GM19025 (cell line): ENCODE data around the gene ENOX1.

Experiments
- ATAC-seq: cut with Tn5 transposase; IDR thresholded peaks from one replicate; pipeline ENCODE4 v1.9.1; 2021; ENCODE audit warnings: mild to moderate bottlenecking, low read depth, moderate library complexity; ENCODE audit not compliant: unreplicated experiment

ENOX1 gene

GRCh38 chr13:43273362-43273761 lies 513.4 kb downstream of the ENOX1 start:
- ATAC-seq, result no peak

- no peak for ATAC-seq
These were observed 513.9 kb downstream of the ENOX1 start for GRCh38 chr13:43272851-43273250.

DNA sequence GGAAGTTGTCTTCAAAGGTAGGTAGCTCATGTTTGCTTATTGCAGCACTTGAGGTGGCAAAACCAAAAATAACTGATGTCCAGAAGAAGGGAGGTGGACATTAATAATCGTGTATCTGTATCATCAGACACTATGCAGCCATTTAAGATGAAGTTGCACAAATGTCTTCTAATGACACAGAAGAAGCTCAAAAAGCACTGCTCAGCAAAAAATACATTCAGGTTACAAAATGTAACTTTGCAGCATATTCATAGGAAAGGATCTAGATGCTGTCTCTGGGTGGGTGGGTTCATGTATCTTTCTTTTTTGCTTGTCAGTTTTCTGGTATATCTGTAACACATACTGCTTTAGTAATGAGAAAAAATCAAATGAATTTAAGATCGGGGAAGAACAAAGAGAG lies 515.6 kb downstream of the ENOX1 start:
- no peak for ATAC-seq

GRCh38 chr13:43270130-43270830 lies 516.5 kb downstream of the ENOX1 start:
- no peak for ATAC-seq

DNA sequence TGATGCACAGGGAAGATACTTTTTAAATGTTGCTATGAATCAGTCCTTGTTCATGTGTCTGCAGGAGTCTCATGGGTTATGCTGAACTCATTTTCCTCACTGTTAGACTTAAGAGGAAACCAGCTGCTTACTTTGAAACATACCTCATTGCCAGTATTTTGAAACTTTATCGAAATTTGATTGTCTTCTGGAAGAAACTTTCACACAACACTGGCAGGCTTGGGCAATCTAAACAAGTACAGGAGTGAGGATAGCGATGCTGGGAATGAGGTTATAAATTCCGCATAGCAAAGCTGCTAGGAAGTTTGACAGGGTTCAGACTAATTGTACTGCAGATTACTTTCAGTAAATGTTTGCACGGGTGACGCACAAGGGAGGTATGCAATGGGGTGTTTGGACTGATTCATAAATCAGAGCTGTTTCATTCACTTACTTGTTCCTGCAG lies 517.7 kb downstream of the ENOX1 start:
- ATAC-seq, result no peak

GRCh38 chr13:43268632-43269031 lies 518.1 kb downstream of the ENOX1 start:
- no peak for ATAC-seq

DNA sequence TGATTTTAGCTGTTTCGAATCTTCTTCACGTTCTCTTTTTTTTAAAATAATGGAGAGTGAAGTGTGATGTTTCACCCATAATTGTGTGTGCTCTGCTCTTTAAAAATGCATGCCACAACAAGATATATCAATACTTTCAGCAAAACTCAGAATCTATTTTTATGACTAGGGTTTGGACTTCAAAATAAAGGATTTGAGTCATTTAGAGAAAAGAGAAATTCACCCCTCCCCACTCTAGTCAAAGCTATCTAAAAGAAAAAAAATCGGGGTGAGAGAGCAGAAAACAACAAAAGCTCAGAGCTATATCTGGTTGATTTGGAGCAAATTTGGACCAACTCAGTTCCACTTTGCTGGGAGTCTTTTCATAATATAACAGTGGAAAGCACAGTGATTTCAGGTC lies 518.9 kb downstream of the ENOX1 start:
- ATAC-seq, result no peak

DNA sequence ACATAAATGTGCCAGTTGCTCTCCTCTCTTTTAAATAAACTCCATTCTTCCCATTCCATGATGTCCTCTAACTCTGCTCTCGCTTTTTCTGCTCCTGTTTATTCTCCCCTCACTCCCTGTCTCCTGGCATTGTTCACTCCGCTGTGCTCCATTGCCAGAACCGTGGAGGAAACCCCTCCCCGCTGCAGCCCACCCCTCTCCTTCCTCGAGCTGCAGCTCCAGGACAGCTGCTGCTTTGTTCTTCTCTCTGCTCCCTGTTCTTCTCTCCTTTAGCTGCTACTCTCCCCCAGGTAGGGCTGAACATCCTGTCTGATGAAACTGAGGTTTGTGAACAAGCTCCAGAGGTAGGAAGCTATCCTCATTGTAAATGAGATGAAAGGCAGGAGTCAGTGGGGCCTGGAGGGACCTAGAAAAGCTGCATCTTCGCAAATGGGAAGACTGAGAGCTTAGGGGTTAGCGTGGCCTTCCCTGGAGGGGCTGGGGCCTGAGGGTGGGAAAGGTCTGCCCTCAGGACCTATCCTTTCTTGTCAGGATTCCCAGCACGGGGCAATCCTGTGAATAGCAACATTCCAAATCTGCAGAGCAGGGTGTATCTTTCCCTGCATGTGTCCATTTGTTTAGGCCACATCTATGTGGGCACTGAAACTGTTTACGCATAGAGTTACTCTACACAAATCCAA lies 519.7 kb downstream of the ENOX1 start:
- no peak for ATAC-seq

DNA sequence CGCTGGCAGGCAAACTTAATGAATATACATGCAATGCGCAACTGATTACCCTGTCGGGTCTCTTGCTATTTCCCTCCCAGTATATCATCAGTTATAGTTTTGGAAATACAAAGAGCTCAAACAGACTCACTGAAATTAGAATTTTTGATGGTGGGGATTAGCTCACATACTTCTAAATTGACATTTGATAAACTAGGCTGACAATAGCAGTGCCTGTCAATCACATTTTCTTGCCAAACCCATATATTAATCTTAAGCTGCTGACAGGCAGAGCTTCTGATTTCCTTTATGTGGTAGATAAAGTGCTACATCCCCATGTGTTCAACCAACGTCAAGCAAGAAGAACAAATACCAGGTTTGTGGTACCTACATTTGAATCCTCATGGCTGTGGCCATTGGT lies 521.7 kb downstream of the ENOX1 start:
- no peak for ATAC-seq

GRCh38 chr13:43264458-43264857 lies 522.3 kb downstream of the ENOX1 start:
- no peak for ATAC-seq

- ATAC-seq, result no peak
These were observed 523.7 kb downstream of the ENOX1 start for GRCh38 chr13:43263047-43263446.

DNA sequence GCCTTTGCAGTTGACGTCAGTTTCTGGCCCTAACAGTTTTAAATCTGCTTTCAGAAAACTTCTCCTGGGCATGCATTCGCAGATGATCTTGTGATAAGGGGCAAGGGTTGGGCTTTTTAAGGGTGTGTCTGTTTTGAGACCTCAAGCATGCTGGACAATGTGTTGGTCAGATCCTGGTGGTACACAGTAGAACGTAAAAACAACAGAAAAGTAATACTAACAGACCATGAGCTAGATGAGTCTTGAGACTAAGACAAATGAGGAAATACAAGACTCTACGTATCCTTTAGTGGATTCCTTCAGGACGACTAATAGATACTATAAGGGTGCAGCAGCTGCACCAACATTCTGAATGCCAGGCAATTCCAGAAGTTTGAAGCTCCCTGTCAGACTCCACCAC lies 525.8 kb downstream of the ENOX1 start:
- no peak for ATAC-seq

DNA sequence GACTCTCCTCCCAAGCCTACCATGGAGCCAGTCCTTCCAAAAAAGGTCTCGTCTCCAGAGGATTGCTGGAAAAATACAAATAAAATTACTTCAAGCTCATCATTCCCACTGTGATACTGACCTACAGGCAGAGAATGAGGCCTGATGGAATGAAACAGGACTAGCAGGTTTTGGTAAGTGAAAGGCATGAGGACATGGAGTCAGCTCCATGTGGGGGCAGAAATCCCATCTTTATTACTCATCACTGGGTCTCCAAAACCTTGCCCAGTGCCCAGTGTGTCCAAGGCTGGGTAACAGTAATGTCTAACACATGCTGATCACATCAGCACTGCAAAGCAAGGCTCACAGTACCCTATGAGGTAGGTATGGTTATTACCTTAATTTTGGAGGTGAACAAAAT lies 528.0 kb downstream of the ENOX1 start:
- ATAC-seq, result no peak

DNA sequence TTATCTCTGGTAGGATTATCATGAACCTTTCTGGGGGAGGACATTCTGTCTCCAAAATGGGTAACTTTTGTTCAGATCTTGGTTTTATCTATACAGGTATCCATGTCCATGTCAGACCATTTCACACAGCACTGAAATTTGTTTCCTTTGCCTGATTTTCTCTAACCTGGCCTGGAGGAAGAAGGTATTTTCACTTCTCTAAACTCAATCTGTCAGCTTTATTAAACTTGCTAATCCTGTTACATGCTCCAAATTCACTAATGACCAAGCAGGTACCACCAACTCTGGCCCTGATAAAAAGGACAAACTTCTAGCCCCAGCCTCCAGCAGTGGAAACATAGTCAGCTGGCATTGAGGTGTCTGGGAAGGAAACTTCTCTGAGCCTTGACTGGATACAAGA lies 529.0 kb downstream of the ENOX1 start:
- ATAC-seq, result no peak

GRCh38 chr13:43251961-43252360 lies 534.8 kb downstream of the ENOX1 start:
- ATAC-seq, result no peak

DNA sequence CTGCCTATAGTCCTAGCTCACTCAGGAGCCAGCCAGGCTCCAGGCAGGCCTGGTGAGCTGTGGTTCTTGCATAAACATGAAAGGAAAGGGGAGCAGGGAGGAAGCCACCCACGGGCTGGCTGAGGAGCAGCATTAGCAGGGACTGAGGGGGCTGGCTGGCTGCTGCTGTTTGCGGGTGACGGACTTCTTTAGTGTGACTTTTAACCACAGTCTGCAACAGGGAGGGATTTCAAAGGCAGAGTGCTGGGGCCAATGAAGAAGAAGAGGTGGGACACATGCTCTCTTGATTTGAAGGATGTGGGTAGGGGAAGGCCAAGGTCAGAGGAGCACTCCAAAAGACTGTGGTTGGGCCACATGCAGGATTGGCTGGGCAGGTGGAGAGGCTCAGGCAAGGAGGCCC lies 540.4 kb downstream of the ENOX1 start:
- no peak for ATAC-seq

DNA sequence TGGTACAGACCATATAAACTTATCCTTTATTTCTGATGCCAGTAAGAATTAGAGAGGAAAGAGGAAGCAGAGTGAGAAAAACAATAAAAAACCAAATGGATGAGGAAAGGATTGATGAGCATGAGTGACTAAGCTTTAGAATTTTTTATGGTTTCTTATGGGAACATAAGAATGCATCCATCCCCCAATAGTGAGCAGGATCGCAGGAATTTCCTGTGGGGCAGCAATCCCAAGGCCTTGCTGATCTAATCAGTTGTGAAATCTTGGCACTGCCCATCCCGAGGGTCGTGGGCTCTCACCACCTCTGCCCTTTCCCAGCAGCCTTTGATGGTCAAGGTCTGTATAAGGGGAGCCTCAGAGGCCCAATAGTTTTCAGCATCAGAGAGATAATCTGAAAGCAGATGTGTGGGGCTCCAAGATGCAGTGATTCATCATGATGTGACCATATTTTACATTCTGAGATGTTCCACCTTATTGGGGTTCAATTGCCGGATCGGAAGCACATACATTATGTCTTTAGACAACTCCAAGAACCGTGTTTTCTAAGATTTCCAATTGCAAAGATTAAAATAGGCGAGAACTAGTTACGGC lies 541.3 kb downstream of the ENOX1 start:
- ATAC-seq, result no peak

DNA sequence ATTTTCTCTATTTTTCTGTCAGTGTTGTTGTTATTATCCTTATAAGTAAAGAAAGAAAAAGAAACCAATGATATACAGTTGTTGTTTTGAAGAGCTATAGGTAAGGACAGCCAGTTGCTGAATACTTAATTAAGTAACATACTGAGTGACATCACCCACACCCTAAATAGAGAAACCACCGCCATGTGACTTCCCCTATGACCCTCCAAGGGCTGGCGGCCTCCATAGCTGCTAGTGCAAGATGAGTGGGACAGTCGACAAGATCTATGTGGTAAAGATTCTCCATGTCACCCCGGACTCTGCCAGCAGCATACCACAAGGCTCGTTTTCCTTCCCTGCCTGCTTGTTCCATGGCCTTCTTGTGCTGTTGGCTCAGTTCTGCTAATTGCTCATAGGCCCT lies 542.3 kb downstream of the ENOX1 start:
- no peak for ATAC-seq

DNA sequence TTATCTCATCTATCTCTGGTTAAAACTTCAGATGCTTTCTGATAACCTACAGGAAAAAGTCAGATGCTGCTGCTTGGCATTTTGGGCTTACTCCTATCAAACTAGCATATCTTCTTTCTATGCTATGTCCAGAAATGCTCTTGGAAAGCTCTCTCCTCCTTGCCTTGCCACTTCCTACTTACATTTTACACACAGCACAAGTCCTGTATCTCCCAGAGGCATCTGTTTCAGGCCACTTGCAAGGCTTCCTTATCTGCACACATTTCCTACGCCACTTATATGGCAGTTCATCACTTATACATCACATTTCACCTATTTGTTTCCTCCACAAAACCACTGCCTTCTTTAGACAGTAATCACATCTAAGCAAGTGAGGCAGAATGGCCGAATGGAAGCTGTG lies 543.1 kb downstream of the ENOX1 start:
- no peak for ATAC-seq

DNA sequence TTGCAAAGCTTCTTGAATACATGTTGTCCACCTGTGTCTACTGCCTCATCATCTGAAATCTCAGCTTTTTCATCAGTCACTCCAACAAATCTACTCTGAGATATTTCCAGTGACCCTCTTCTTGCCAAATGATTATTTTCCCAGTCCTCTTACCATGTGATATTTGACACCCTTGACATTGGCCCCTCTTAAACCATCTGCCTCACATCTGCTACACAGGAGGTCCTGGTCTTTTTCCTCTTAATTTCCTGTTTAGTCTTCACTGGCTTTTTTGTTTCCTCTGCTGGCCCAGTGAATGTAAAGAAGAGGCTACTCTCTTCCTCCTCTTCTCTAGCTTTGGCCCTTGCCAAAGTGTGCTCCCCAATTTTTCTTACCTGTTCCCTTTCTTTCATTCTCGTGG lies 544.7 kb downstream of the ENOX1 start:
- no peak for ATAC-seq

DNA sequence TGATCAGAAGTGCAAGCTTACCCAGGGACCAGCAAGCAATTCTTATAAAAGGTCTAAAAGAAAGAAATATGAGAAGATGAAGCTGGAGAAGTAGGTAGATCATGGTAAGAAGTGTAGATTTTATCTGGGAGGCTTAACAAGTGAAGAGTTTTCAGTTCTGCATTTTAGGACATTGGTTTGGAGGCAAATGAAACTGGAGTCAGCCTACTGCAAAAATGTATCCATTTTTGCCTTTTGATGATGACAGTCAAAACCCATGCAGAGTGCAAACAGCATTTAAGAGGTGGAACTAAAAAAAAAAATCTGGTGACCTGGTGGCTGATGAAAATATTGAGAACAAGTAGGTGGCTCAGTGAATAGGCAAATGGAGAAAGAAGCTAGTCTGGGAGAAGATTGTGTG lies 546.5 kb downstream of the ENOX1 start:
- ATAC-seq, result no peak

GRCh38 chr13:43239275-43239840 lies 547.4 kb downstream of the ENOX1 start:
- no peak for ATAC-seq
